CD4-positive, CD25-positive, alpha-beta regulatory T cell (primary cell): ENCODE measurements around the gene BABAM2. TPM values are rescaled to one million over a fixed set of nuclear protein-coding genes. Genes with fewer than 3 reads are reported as not detected.

Experiments used
- ATAC-seq, 2 donors: fragments of 150-1000 bp; cut with Tn5 transposase; one replicate each; pipeline ENCODE4 v1.10.0; 2021; ENCODE audit warnings: low read depth in 2 of 2, moderate number of reproducible peaks in 2 of 2, moderate library complexity in 1 of 2
- DNase-seq, 3 donors: peaks; one replicate each; pipeline versions ENCODE4 v3.0.0 to v3.0.0-alpha.2; 2012 to 2022; ENCODE audit warnings: mixed read lengths in 1 of 3
- H3K27ac ChIP-seq: one replicate; pipeline ENCODE4 v1.7.0; 2013; ENCODE audit warnings: mild to moderate bottlenecking, low read length; ENCODE audit not compliant: insufficient read depth, poor library complexity, severe bottlenecking
- H3K27me3 ChIP-seq: one replicate; pipeline ENCODE4 v1.7.0; 2013; ENCODE audit warnings: low read length; ENCODE audit not compliant: control insufficient read depth, insufficient read depth
- H3K36me3 ChIP-seq: one replicate; pipeline ENCODE4 v1.7.0; 2013; ENCODE audit warnings: mild to moderate bottlenecking, low read length, moderate library complexity; ENCODE audit not compliant: control insufficient read depth, insufficient read depth
- H3K4me1 ChIP-seq: 2 replicates; pipeline ENCODE4 v1.7.0; 2013; ENCODE audit warnings: mild to moderate bottlenecking, low read length; ENCODE audit not compliant: insufficient read depth, control insufficient read depth, poor library complexity, severe bottlenecking
- H3K4me3 ChIP-seq: one replicate; pipeline ENCODE4 v1.7.0; 2013; ENCODE audit warnings: low read depth, mild to moderate bottlenecking, low read length, moderate library complexity
- H3K9me3 ChIP-seq, 2 experiments: 1 replicate in 1 of 2; 2 replicates in 1 of 2; pipeline ENCODE4 v1.7.0; 2013; ENCODE audit warnings: low read length in 2 of 2, mild to moderate bottlenecking in 1 of 2, moderate library complexity in 1 of 2; ENCODE audit not compliant: control insufficient read depth in 2 of 2
- H3K27ac Mint-ChIP-seq, 3 donors: one replicate each; pipeline ENCODE4 v1.8.0; 2020 to 2022; ENCODE audit warnings: mild to moderate bottlenecking in 3 of 3, mixed read lengths in 3 of 3, moderate library complexity in 2 of 3
- H3K27me3 Mint-ChIP-seq: one replicate; pipeline ENCODE4 v1.8.0; 2022; ENCODE audit warnings: mild to moderate bottlenecking, mixed read lengths
- H3K36me3 Mint-ChIP-seq: one replicate; pipeline ENCODE4 v1.8.0; 2020; ENCODE audit warnings: mixed read lengths
- H3K4me1 Mint-ChIP-seq, 4 donors: one replicate each; pipeline ENCODE4 v1.8.0; 2020 to 2022; ENCODE audit warnings: mixed read lengths in 4 of 4, mild to moderate bottlenecking in 1 of 4
- H3K4me3 Mint-ChIP-seq, 4 donors: one replicate each; pipeline ENCODE4 v1.8.0; 2020 to 2022; ENCODE audit warnings: mild to moderate bottlenecking in 4 of 4, mixed read lengths in 4 of 4, moderate library complexity in 3 of 4
- H3K9me3 Mint-ChIP-seq, 7 donors: one replicate each; pipeline ENCODE4 v1.8.0; 2020 to 2022; ENCODE audit warnings: mixed read lengths in 7 of 7, mild to moderate bottlenecking in 3 of 7, moderate library complexity in 2 of 7
- polyA plus RNA-seq, 4 donors: library from polyadenylated mRNA; unstranded; fragments of 300-500 nt; fragmentation: Illumina TruSeq; gene quantifications; one replicate each; pipeline ENCODE4 v1.2.3, GENCODE V29; 2021
- total RNA-seq: library from RNA; stranded (reverse); gene quantifications from one replicate; pipeline ENCODE4 v1.2.3, GENCODE V29; 2022

Gene BABAM2
- total and polyA plus RNA-seq, 5 donors from 2014 or later, result 42.9 to 70.0 (median 58.5) TPM

DNA sequence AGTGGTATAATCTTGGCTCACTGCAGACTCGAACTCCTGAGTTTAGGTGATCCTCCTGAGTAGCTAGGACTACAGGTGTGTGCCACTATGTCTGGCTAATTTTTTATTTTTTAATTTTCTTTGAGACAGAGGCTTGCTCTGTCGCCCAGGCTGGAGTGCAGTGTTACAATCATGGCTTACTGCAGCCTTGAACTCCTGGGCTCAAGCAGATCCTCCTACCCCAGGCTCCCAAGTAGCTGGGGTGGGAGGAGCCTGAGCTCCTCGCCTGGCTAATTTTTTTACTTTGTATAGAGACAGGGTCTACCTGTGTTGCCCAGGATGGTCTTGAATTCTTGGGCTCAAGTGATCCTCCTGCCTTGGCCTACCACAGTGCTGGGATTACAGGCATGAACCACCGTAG lies 62.5 kb downstream of the BABAM2 start:
- H3K27me3 ChIP-seq, result no peaks in the 10 kb centered on the region
- no peaks in the 10 kb centered on the region for H3K9me3 ChIP-seq
- peaks cover 16% of the 10 kb centered on the region for H3K36me3 Mint-ChIP-seq
- no peak overlapping the region for H3K27ac Mint-ChIP-seq
- no peak overlapping the region for H3K4me3 Mint-ChIP-seq
- ATAC-seq (no peak), DNase-seq (no peak)
- H3K9me3 Mint-ChIP-seq, result peaks cover 0 to 4% (median 1%) of the 10 kb centered on the region in 7 donors
- H3K36me3 ChIP-seq, result no peaks in the 10 kb centered on the region
- H3K4me3 ChIP-seq, result no peak overlapping the region
- H3K27me3 Mint-ChIP-seq, result no peaks in the 10 kb centered on the region
- H3K4me1 ChIP-seq, result peaks cover 14% of the 10 kb centered on the region
- peaks cover 24 to 70% (median 60%) of the 10 kb centered on the region in 4 donors for H3K4me1 Mint-ChIP-seq
- no peak overlapping the region for H3K27ac ChIP-seq

DNA sequence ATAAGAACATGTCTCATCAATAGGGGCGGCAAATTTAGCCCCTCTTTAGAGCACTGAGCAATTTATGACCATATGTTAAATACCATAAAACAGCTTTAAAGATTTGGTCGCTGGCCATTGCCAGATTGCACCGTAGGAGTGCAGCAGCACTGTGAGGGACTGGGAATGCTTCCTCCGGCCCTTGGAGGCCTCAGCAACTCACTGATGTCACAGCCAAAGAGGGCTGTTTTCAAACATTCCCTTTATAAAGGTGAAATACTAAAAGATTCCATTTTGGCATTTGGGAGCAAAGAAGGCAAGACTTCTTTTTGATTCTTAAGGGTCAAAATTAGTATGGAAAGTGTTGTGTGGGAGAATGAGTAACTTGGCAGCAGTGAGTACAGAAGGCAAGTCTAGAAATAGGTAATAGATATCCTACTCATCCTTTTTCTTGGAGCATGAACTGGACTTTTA lies 63.7 kb downstream of the BABAM2 start:
- H3K4me1 ChIP-seq, result peaks cover 14% of the 10 kb centered on the region
- Mint-ChIP-seq H3K9me3 (peaks cover 0 to 4% (median 1%) of the 10 kb centered on the region in 7 donors), H3K4me3 (no peak overlapping the region)

DNA sequence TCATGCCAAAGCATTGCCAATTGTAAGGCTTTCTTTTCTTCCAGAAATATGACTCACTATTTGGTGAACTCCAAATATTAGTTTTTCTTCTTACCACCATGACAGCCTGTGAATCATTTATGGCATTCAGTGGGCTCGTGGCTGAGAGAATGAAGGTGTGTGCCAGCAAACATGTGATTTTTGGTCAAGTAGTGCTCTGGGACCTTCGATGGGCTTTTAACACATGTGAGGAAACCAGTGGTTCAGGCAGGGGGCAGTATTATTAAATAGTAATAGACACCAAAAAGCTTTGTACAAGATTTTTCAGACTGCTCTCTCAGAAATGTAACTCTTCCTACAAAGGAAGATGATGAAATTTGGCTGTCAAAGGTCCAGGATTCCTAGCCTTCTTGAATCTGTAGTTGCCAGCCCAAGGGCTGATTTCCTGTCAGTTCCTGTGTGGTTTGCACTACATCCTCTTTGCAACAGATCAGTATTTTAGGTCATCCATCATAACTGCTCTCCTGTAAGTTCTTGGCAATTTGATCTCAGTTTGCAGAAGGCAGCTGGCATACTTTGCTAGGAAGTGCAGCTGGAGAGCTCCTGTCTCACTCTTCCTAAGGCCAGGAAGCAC lies 64.3 kb downstream of the BABAM2 start:
- DNase-seq (peak in 2 of 3 donors; percentile 20 to 72), ATAC-seq (peak; percentile 57 to 74)
- H3K36me3 ChIP-seq, result no peaks in the 10 kb centered on the region
- H3K4me3 ChIP-seq, result peak overlapping the region; percentile 56
- H3K36me3 Mint-ChIP-seq, result peaks cover 10% of the 10 kb centered on the region
- H3K27ac Mint-ChIP-seq, result peak overlapping the region; percentile 22 to 86 (median 72)
- peaks cover 27 to 76% (median 65%) of the 10 kb centered on the region in 4 donors for H3K4me1 Mint-ChIP-seq
- H3K9me3 Mint-ChIP-seq, result peaks cover 0 to 4% (median 1%) of the 10 kb centered on the region in 7 donors
- no peaks in the 10 kb centered on the region for H3K27me3 ChIP-seq
- no peaks in the 10 kb centered on the region for H3K9me3 ChIP-seq
- peak overlapping the region in 3 of 4 donors; percentile 29 to 69 (median 67) for H3K4me3 Mint-ChIP-seq
- no peaks in the 10 kb centered on the region for H3K27me3 Mint-ChIP-seq
- H3K4me1 ChIP-seq, result peaks cover 14% of the 10 kb centered on the region
- no peak overlapping the region for H3K27ac ChIP-seq

More for the DNA sequence above, 63.7 kb downstream of the BABAM2 start:
- H3K36me3 ChIP-seq, result no peaks in the 10 kb centered on the region
- ATAC-seq (no peak), DNase-seq (no peak)
- peaks cover 12% of the 10 kb centered on the region for H3K36me3 Mint-ChIP-seq
- no peak overlapping the region for H3K4me3 ChIP-seq
- H3K27me3 ChIP-seq, result no peaks in the 10 kb centered on the region
- H3K27me3 Mint-ChIP-seq, result no peaks in the 10 kb centered on the region
- peak overlapping the region in 2 of 3 donors; percentile 33 to 86 for H3K27ac Mint-ChIP-seq
- no peak overlapping the region for H3K27ac ChIP-seq
- H3K4me1 Mint-ChIP-seq, result peaks cover 27 to 73% (median 61%) of the 10 kb centered on the region in 4 donors
- H3K9me3 ChIP-seq, result no peaks in the 10 kb centered on the region

DNA sequence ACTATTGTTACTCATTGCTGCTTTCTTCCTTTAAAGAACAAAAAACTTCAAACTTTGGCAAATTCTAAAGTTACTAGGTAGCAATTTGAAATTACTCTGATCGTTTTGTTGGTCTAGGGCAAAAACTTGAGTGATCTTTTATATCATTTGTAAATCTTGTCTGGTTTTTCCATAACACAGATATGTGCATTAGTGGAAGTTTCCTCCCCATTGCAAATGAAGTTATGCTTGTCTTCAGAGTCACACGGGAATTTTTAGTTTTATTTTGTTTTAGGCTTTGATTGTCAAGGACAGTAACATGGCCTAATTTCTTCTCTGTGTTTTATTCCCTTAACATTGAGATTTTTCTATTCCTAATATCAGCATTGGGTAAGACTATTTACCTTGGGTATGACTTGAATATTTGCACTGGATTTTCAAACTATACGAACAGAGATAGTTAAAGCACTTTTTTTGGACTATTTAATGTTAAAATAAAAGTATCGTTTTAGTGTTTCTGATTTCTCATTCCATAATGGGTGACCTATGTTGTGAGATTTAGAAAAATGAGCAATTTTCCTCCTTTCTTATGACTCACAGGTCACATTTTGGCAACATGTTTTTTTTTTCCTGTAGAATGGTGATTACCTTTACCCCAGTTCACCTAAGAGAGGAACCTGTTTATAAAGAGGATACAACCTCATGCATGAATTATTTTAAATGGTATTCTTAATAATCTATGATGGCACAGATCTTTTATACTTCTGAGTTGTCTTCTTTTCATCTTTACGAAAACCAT lies 65.0 kb downstream of the BABAM2 start:
- Mint-ChIP-seq H3K4me1 (peaks cover 32 to 79% (median 67%) of the 10 kb centered on the region in 4 donors), H3K36me3 (peaks cover 8% of the 10 kb centered on the region), H3K27ac (peak overlapping the region; percentile 72 to 86 (median 76)), H3K4me3 (peak overlapping the region in 3 of 4 donors; percentile 29 to 69 (median 67)), H3K9me3 (peaks cover 0 to 4% (median 1%) of the 10 kb centered on the region in 7 donors), H3K27me3 (no peaks in the 10 kb centered on the region)
- Histone ChIP-seq H3K9me3 (no peaks in the 10 kb centered on the region), H3K4me1 (peaks cover 14% of the 10 kb centered on the region), H3K27me3 (no peaks in the 10 kb centered on the region), H3K36me3 (no peaks in the 10 kb centered on the region), H3K27ac (no peak overlapping the region), H3K4me3 (peak overlapping the region; percentile 56)
- ATAC-seq (no peak), DNase-seq (no peak)

DNA sequence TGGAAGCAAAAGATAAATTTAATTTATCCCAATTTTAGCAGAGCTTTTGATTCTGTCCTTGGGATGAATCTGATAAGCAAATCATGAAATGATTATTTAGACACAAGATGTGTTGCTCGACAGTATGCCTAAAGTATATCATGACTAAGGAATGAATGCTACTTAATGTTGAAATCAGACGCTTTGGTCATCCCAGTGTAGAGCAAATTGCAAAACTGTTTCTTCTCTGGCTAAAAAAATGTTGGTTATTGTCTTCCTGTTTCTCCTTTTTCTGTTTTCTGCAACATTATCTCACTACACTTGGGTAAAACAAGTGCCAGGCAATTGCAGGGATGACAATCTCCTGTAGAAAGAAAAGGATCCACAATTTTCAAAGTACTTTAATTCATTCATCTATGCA lies 66.4 kb downstream of the BABAM2 start:
- Mint-ChIP-seq H3K27me3 (no peaks in the 10 kb centered on the region), H3K9me3 (peaks cover 0 to 4% (median 0%) of the 10 kb centered on the region in 7 donors), H3K4me1 (peaks cover 28 to 80% (median 64%) of the 10 kb centered on the region in 4 donors), H3K36me3 (peaks cover 3% of the 10 kb centered on the region), H3K4me3 (peak overlapping the region in 1 of 4 donors; percentile 52), H3K27ac (peak overlapping the region in 1 of 3 donors; percentile 27)
- ATAC-seq (no peak), DNase-seq (no peak)
- no peak overlapping the region for H3K27ac ChIP-seq
- H3K27me3 ChIP-seq, result no peaks in the 10 kb centered on the region
- H3K36me3 ChIP-seq, result no peaks in the 10 kb centered on the region
- peaks cover 14% of the 10 kb centered on the region for H3K4me1 ChIP-seq
- no peak overlapping the region for H3K4me3 ChIP-seq
- no peaks in the 10 kb centered on the region for H3K9me3 ChIP-seq

- H3K4me1 ChIP-seq, result peaks cover 14% of the 10 kb centered on the region
- H3K27me3 Mint-ChIP-seq, result no peaks in the 10 kb centered on the region
- H3K27me3 ChIP-seq, result no peaks in the 10 kb centered on the region
- ATAC-seq, result no peak
- no peak overlapping the region for H3K27ac ChIP-seq
- peaks cover 2% of the 10 kb centered on the region for H3K36me3 Mint-ChIP-seq
- no peaks in the 10 kb centered on the region for H3K9me3 ChIP-seq
- H3K27ac Mint-ChIP-seq, result no peak overlapping the region
- H3K9me3 Mint-ChIP-seq, result peaks cover 0 to 4% (median 0%) of the 10 kb centered on the region in 7 donors
- peak overlapping the region in 1 of 4 donors; percentile 8 for H3K4me3 Mint-ChIP-seq
- H3K36me3 ChIP-seq, result no peaks in the 10 kb centered on the region
- no peak for DNase-seq
- peaks cover 24 to 76% (median 57%) of the 10 kb centered on the region in 4 donors for H3K4me1 Mint-ChIP-seq
- H3K4me3 ChIP-seq, result no peak overlapping the region
Measured at GRCh38 chr2:27958711-27959378, 68.3 kb downstream of the BABAM2 start.

- no peaks in the 10 kb centered on the region for H3K27me3 Mint-ChIP-seq
- DNase-seq (no peak), ATAC-seq (no peak)
- H3K9me3 Mint-ChIP-seq, result peaks cover 0 to 4% (median 0%) of the 10 kb centered on the region in 7 donors
- Histone ChIP-seq H3K27me3 (no peaks in the 10 kb centered on the region), H3K9me3 (no peaks in the 10 kb centered on the region), H3K4me3 (no peak overlapping the region), H3K4me1 (peaks cover 13% of the 10 kb centered on the region), H3K36me3 (no peaks in the 10 kb centered on the region), H3K27ac (no peak overlapping the region)
- peaks cover 5% of the 10 kb centered on the region for H3K36me3 Mint-ChIP-seq
- peak overlapping the region in 1 of 3 donors; percentile 52 for H3K27ac Mint-ChIP-seq
- H3K4me3 Mint-ChIP-seq, result peak overlapping the region in 1 of 4 donors; percentile 5
- H3K4me1 Mint-ChIP-seq, result peaks cover 23 to 74% (median 57%) of the 10 kb centered on the region in 4 donors
Measured at GRCh38 chr2:27959496-27959895, 69.0 kb downstream of the BABAM2 start.
